ENCODE measurements around the gene MRPS15.

DNA sequence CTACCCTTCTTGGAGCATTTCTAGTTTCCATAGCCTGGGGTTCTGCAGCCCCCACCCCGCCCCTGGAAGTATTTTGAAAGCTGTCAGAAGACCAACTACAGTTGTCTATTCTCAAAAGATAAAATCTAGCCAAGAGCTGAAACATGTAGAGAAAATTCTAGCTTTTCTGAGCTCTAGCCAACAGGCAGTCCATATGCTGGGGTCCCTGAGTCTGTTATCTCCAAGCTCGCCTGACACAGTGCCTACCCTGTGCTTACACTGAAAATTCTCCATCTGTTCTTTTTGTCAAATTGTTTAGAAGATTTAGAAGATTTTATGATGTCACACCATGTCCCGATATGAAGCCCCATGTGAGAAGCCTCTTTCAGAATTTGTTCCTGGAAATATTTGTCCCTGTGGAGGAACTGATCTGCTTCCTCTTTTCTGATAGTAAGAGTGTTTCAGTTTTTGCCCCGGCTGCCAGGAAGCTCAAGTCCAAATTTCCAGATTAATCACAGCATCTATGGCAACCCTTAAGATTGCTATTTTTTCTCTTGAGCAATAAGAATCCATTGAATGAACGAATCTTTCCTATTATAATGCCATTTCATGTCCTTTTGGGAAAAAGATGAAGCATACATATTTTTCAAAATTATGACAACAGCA is 42.2 kb upstream of the MRPS15 start:
- TF ChIP-seq, protein P1, sequence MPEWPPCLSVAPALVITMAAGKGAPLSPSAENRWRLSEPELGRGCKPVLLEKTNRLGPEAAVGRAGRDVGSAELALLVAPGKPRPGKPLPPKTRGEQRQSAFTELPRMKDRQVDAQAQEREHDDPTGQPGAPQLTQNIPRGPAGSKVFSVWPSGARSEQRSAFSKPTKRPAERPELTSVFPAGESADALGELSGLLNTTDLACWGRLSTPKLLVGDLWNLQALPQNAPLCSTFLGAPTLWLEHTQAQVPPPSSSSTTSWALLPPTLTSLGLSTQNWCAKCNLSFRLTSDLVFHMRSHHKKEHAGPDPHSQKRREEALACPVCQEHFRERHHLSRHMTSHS (tag by site-specific recombination; IDR thresholded peaks at IDR 0.05), result no peak
- TF ChIP-seq, protein P2, sequence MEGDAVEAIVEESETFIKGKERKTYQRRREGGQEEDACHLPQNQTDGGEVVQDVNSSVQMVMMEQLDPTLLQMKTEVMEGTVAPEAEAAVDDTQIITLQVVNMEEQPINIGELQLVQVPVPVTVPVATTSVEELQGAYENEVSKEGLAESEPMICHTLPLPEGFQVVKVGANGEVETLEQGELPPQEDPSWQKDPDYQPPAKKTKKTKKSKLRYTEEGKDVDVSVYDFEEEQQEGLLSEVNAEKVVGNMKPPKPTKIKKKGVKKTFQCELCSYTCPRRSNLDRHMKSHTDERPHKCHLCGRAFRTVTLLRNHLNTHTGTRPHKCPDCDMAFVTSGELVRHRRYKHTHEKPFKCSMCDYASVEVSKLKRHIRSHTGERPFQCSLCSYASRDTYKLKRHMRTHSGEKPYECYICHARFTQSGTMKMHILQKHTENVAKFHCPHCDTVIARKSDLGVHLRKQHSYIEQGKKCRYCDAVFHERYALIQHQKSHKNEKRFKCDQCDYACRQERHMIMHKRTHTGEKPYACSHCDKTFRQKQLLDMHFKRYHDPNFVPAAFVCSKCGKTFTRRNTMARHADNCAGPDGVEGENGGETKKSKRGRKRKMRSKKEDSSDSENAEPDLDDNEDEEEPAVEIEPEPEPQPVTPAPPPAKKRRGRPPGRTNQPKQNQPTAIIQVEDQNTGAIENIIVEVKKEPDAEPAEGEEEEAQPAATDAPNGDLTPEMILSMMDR (tag by site-specific recombination; IDR thresholded peaks at IDR 0.05), result no peak
- no peak for TF ChIP-seq ZBTB8A (tag by site-specific recombination; IDR thresholded peaks at IDR 0.05)
- TF ChIP-seq ZNF670 (tag by site-specific recombination; IDR thresholded peaks at IDR 0.05; ENCODE audit: low read depth), result no peak
- TF ChIP-seq ZBTB20 (tag by site-specific recombination; IDR thresholded peaks at IDR 0.05), result no peak
- TF ChIP-seq, protein P3, sequence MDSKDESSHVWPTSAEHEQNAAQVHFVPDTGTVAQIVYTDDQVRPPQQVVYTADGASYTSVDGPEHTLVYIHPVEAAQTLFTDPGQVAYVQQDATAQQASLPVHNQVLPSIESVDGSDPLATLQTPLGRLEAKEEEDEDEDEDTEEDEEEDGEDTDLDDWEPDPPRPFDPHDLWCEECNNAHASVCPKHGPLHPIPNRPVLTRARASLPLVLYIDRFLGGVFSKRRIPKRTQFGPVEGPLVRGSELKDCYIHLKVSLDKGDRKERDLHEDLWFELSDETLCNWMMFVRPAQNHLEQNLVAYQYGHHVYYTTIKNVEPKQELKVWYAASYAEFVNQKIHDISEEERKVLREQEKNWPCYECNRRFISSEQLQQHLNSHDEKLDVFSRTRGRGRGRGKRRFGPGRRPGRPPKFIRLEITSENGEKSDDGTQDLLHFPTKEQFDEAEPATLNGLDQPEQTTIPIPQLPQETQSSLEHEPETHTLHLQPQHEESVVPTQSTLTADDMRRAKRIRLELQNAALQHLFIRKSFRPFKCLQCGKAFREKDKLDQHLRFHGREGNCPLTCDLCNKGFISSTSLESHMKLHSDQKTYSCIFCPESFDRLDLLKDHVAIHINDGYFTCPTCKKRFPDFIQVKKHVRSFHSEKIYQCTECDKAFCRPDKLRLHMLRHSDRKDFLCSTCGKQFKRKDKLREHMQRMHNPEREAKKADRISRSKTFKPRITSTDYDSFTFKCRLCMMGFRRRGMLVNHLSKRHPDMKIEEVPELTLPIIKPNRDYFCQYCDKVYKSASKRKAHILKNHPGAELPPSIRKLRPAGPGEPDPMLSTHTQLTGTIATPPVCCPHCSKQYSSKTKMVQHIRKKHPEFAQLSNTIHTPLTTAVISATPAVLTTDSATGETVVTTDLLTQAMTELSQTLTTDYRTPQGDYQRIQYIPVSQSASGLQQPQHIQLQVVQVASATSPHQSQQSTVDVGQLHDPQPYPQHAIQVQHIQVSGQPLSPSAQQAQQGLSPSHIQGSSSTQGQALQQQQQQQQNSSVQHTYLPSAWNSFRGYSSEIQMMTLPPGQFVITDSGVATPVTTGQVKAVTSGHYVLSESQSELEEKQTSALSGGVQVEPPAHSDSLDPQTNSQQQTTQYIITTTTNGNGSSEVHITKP (tag by site-specific recombination; IDR thresholded peaks at IDR 0.05), result no peak
- no peak for TF ChIP-seq YY1 (tag by site-specific recombination; IDR thresholded peaks at IDR 0.05)
- TF ChIP-seq ZBTB7A (tag by site-specific recombination; IDR thresholded peaks at IDR 0.05; ENCODE audit: low read depth), result no peak
- TF ChIP-seq, protein P4, sequence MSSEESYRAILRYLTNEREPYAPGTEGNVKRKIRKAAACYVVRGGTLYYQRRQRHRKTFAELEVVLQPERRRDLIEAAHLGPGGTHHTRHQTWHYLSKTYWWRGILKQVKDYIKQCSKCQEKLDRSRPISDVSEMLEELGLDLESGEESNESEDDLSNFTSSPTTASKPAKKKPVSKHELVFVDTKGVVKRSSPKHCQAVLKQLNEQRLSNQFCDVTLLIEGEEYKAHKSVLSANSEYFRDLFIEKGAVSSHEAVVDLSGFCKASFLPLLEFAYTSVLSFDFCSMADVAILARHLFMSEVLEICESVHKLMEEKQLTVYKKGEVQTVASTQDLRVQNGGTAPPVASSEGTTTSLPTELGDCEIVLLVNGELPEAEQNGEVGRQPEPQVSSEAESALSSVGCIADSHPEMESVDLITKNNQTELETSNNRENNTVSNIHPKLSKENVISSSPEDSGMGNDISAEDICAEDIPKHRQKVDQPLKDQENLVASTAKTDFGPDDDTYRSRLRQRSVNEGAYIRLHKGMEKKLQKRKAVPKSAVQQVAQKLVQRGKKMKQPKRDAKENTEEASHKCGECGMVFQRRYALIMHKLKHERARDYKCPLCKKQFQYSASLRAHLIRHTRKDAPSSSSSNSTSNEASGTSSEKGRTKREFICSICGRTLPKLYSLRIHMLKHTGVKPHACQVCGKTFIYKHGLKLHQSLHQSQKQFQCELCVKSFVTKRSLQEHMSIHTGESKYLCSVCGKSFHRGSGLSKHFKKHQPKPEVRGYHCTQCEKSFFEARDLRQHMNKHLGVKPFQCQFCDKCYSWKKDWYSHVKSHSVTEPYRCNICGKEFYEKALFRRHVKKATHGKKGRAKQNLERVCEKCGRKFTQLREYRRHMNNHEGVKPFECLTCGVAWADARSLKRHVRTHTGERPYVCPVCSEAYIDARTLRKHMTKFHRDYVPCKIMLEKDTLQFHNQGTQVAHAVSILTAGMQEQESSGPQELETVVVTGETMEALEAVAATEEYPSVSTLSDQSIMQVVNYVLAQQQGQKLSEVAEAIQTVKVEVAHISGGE (tag by site-specific recombination; conservative IDR thresholded peaks at IDR 0.05; ENCODE audit: low read depth), result no peak
- no peak for TF ChIP-seq ZNF776 (tag by site-specific recombination; IDR thresholded peaks at IDR 0.05; ENCODE audit: borderline replicate concordance)
- TF ChIP-seq WT1 (tag by site-specific recombination; IDR thresholded peaks at IDR 0.05), result no peak
- no peak for TF ChIP-seq SETDB1 (IDR thresholded peaks at IDR 0.05; ENCODE audit: insufficient read length, low read length)
- TF ChIP-seq ZNF239 (tag by site-specific recombination; IDR thresholded peaks at IDR 0.05), result no peak
